Daoy (cell line): Measurements from ENCODE around the gene OR10A3. TPM values are rescaled to one million over a fixed set of nuclear protein-coding genes. Genes with fewer than 3 reads are reported as not detected.

Source experiments
- DNase-seq: peaks from one replicate; pipeline ENCODE4 v3.0.0-alpha.2; 2015; ENCODE audit warnings: low read depth
- total RNA-seq: library from RNA; depleted of rRNA; stranded (reverse); fragments of >200 nt; shearing (Covaris generic); gene quantifications from 2 replicates; pipeline ENCODE4 v1.2.3, GENCODE V29; 2014

OR10A3 gene
- total RNA-seq, 1 experiment from 2014 or later, result not detected

GRCh38 chr11:7936615-7937014, 4.9 kb downstream of the OR10A3 start:
- DNase-seq, result peak; percentile 4

- DNase-seq, result no peak
Measured at GRCh38 chr11:7931168-7931567, 10.3 kb downstream of the OR10A3 start, which contains the start of gene OR10A6. Gene OR10A6, minus strand, starts transcription at chr11:7931268. Its CDS starts 2,606 bp downstream, at chr11:7928662.

GRCh38 chr11:7927635-7928034, 13.9 kb downstream of the OR10A3 start:
- DNase-seq, result peak; percentile 19

GRCh38 chr11:7924536-7924935, 17.0 kb downstream of the OR10A3 start:
- no peak for DNase-seq

DNA sequence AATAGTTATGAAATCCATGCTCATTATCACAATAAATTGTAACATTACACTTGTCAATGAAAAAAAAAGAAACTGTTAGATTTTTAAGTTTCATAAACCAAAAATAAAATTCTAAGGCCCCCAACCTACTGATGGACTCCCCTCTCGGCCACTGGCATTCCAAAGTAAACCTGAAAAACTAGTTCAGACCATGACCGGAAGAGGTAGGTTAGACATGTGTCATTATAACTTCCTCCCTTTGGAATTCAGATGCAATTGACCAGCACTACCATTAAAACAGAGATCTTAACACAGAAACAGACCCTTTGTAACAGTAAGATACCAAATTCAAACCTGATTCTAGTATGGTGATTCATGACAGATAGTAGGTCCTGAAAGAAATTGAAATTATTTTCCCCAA, 23.4 kb downstream of the OR10A3 start:
- DNase-seq, result no peak

DNA sequence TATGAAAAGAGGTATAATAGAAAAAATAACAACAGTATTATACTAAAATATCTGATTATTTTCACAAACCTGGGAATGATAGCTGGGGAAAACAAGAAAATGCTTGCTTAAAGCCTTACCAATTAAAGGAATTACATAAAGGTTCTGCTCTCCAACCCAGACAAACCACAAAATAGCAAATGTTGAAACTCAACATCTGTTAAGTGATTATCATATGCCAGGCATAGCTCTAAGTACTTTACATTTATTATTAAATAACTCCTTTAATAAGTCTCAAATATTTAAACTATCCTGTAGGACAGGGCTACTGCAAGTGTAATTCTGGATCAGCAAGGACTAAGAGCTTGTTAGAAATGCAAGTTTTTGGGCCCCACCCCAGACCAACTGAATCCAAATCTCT, 30.5 kb downstream of the OR10A3 start:
- no peak for DNase-seq

DNA sequence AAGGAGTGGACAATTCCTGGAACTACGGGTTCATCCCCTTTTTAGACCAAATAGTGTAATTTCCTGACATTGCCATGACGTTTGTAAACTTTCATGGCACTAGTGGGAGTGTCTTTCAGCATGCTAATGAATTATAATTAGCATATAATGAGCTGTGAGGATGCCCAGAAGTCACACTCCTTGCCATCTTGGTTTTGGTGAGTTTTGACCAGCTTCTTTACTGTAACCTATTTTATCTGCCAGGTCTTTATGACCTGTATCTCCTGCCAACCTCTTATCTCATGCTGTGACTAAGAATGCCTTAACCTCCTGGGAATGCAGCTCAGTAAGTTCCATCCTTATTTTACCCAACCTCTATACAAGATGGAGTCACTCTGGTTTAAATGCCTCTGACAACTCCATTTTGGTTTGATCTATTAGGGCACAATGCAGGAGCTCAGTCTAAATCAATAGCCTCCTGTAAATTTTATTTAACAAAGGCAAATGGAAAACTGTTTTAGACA, 31.2 kb downstream of the OR10A3 start:
- no peak for DNase-seq

GRCh38 chr11:7909585-7910285, 31.8 kb downstream of the OR10A3 start:
- no peak for DNase-seq

DNA sequence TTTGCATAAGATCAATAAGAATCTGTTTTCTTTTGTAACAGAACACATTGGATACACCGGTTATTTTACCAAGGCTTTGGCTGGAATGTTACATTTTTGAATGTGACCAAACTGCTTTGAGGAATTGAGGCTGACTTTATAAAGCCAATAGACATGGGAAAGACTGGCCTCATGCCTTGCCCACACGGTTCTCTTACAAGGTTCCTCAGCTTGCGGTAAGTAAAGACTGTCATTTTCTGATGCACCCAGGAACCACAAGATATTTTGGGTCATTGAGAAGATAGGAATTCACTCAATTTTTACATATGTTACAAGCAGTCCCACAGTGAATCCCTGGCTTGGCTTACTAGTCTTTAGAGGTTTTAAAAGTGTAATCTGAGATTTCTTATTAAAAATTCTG, 34.4 kb downstream of the OR10A3 start:
- DNase-seq, result no peak

GRCh38 chr11:7906481-7906880, 35.0 kb downstream of the OR10A3 start:
- DNase-seq, result no peak

DNA sequence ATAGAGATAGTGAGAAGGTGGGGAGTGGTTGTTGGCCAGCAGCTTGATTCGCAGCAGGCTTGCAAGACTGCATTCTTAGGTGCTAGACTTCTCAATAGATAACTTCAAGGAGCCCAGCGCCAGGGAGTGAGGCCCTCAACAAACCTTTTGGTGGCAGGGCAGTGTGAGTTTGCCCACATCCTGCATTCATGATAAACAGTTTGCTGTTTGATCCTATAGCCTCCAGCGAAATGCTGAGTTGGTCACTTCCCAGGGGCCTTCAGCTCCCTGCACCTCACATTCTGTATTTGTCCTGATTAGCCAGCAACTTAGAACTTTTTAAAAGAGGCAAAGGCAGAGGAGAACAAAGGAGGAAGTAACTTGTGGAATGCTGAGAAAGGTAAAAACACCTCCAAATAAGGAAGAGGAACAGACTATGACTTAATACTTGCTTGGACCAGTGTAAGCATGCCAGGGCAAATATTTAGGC, 35.5 kb downstream of the OR10A3 start:
- no peak for DNase-seq

- no peak for DNase-seq
Measured at GRCh38 chr11:7905549-7905948, 36.0 kb downstream of the OR10A3 start.

GRCh38 chr11:7904917-7905316, 36.6 kb downstream of the OR10A3 start:
- DNase-seq, result no peak

DNA sequence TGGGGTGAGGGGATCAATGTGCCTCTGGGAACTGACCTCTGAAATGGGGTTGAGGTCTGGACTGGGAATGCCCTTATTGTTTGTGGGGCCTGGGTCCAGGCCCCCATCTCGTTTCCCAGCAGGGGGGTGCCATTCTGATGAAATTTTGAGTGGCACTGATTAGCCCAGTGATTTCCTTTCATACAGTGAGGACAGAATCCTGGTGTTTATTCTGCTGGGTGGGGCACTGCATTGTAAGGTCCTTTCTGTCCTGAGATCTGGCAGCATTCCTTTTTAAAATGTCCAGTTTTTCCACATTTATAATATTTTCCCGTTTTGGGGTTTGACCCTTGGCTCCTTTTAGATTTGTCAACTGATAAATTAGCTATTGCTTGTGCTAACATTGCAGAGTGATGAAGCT, 37.6 kb downstream of the OR10A3 start:
- DNase-seq, result no peak

DNA sequence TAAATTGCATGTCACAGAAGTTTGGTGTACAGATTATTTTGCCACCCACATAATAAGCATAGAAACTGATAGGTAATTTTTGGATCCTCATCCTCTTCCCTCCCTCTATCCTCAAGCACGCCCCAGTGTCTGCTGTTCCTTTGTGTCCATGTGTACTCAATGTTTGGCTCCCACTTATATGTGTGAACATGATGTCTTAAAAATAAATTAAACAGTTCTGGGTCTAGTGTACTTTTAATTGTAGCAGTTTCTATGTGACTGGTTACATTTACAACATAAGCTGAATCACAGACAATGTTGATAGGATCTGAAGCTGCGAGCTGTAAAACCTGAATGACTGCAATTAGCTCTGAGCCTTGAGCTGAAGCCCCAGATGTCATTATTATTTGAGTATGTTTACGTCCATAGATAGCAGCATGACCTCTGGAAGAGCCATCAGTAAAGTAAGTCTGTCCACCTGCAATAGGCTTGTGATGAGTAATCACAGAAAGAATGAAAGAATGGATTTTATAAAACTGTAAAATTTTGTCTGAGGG, 40.1 kb downstream of the OR10A3 start:
- no peak for DNase-seq

DNA sequence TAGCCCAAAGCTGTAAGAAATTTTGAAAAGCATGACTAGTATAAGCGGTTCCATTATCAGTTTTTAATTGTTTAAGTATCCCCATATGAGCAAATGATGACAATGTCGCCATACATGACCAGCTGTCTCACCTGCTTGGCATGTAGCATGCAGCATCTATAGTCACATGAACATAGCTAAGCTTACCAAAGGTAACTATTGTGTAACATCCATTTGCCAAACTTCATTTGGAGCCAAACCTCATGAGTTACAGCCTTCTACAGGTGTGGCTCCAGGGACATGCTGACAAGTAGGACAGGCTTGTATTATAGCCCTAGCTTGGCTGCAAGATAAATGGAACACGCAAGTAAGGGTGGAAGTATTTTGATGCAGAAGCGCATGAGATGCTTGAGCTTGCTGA, 40.8 kb downstream of the OR10A3 start:
- DNase-seq, result no peak

- DNase-seq, result no peak
Measured at GRCh38 chr11:7899418-7899817, 42.1 kb downstream of the OR10A3 start.

- no peak for DNase-seq
Measured at GRCh38 chr11:7898666-7899283, 42.7 kb downstream of the OR10A3 start.

- no peak for DNase-seq
Measured at GRCh38 chr11:7896009-7896785, 45.3 kb downstream of the OR10A3 start.

DNA sequence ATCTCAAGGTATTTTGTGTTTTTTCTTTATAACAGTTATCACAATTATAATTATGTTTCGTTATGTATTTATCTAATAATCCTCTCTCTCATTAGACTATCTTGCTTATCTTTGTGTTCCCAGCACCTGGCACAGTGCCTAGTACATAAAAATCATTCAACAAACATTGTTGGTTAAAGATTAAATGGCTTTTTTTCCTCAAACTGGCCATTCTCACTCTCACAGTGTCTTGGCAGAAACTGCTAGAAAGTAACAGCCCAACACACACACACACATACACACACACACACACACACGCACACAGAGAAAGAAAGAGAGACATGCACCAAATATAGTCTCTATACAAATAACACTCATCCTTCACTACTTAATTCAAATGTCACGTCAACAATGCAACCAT, 47.3 kb downstream of the OR10A3 start:
- no peak for DNase-seq

DNA sequence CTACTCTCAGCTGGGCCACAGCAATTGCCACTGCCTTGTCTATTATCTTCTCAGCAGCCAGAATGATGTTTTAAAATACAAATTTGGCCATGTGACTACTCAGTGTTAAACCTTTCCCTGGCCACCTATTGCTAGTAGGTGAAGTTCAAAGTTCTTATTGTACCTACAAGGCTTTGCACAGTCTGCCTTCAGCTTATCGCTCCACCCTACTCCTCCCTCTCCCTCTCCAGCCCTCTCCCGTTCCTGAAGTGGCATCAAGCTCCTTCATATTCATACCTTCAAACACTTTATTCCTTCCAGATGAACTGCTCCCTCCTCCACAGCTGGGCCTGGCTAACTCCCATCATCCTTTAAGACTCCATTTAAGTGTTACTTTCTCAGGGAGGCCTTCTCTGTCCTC, 47.7 kb downstream of the OR10A3 start:
- DNase-seq, result no peak

GRCh38 chr11:7892840-7893254, 48.7 kb downstream of the OR10A3 start:
- DNase-seq, result peak; percentile 35
